Uterine smooth muscle cell (primary cell): ENCODE data around the gene MMP7. TPM values are rescaled to one million over a fixed set of nuclear protein-coding genes. Genes with fewer than 3 reads are reported as not detected.

Experiments used
- total RNA-seq: library from RNA; depleted of rRNA; stranded (reverse); fragments of >200 nt; gene quantifications from 2 replicates; pipeline ENCODE4 v1.2.3, GENCODE V29; 2014

The MMP7 gene, protein sequence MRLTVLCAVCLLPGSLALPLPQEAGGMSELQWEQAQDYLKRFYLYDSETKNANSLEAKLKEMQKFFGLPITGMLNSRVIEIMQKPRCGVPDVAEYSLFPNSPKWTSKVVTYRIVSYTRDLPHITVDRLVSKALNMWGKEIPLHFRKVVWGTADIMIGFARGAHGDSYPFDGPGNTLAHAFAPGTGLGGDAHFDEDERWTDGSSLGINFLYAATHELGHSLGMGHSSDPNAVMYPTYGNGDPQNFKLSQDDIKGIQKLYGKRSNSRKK
- not detected in 2 replicates for total RNA-seq

DNA sequence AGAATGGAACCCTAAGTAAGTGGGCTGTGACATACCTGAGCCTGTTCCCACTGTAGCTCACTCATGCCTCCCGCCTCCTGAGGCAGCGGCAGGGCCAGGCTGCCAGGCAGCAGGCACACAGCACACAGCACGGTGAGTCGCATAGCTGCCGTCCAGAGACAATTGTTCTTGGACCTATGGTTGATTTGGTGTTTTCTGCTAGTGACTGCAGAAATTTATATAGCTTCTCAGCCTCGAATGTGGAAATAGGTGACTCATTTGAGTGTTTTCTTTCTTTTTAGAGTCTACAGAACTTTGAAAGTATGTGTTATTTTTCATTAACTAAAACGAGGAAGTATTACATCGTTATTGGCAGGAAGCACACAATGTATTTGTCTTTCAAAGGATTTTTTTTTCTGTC lies at the start of gene MMP7:
TSS of gene MMP7 (minus strand) at position 190 of the 400 bp plus-strand sequence. CDS start at position 143, 47 bp downstream.

Other genes with a start within 250 kb of the MMP7 start
- 0.50 and 0.89 TPM in 2 replicates for gene BIRC3, start 213.3 kb downstream of the MMP7 start, total RNA-seq
- gene BIRC2, start 183.5 kb downstream of the MMP7 start, total RNA-seq = 58.3 and 64.2 TPM in 2 replicates
- gene TMEM123, start 78.0 kb downstream of the MMP7 start, total RNA-seq = 66.1 and 87.2 TPM in 2 replicates
- not detected in 2 replicates for gene MMP20, start 94.6 kb upstream of the MMP7 start, total RNA-seq
- not detected in 2 replicates for gene MMP27, start 175.0 kb upstream of the MMP7 start, total RNA-seq
- gene MMP8, start 194.2 kb upstream of the MMP7 start, total RNA-seq = 0.11 TPM in 1 of 2 replicates, not detected in the other
- 1.2 and 1.9 TPM in 2 replicates for gene MMP10, start 249.9 kb upstream of the MMP7 start, total RNA-seq